Activated naive CD4-positive, alpha-beta T cell treated with anti-CD3 and anti-CD28 coated beads, Interleukin-2, amount 50 U/mL, for 16 hours (primary cell): ENCODE data around the gene CLEC20A.

Experiments
- DNase-seq: peaks from one replicate; pipeline ENCODE4 v3.0.0-alpha.2; 2020

CLEC20A gene

DNA sequence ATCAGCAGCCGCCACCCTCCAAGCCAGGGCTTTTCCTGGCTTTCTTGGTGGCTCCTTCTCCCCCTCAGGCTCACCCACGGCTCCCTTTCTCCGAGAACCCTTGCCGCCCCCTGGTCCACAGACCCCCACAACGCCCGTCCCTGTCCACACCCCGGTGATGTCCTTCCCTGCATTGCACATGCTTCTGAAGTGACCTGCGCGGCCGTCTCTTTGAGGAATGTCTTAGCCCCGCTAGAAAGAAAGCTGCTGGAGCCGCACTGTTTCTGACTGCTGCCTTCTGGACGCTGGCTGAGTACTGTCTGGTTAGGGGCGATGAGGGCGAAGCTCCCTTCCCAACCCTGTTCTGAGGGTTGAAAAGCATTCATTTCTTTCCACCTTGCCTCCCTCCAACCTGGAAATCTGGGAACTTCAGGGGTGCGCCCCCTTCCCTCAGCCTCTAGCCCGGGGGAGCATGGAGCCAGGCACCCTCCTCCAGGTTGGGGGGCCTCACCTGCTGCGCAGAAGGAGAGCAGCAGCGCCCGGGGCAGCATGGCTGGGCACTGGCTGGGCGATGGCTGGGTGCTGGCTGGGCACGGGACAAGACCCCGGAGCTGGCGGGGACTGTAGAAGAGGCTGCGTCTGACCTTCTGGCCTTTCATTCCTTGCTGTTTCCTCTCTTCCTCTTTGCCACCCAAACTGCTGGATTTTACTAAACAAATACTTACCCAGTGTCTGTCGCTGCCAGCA, at the start of gene CLEC20A:
Gene CLEC20A (minus strand): TSS at position 555 of the 726 bp plus-strand sequence. CDS start 25 bp downstream, at position 530.
- DNase-seq, result no peak

DNA sequence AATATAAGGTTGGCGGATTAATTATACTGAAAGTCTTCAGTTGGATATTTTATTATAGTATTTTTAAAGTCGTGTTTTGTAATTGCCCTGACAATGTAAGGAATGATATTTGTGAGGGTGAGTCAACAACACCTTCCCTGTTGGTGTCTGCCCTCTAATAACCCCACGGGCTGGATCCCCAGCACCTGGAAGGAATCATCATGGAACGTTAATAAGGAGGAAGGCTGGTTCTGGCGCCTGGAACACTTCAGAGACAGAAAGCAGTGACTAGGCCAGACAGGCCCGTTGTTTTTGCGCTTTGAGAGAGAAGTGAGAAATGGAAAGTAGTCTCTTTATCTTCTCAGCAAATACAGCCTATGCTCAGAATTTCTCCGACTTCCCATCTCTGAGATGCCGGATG, 47.8 kb upstream of the CLEC20A start:
- DNase-seq, result no peak

DNA sequence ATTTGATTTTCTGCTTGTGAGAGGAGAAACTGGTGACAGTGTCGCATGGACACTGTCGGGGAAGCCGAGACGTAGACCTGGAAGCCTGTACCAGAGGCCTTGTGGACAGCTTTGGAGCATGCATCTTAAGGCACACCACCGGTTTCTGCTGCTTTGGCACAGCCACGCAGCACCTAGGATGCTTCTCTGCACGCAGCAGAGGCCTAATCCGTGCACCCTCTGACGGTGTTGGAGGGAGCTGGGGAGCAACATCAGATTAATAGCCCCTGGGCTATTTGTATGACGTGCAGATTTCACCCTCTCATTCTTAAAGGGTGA, 46.5 kb upstream of the CLEC20A start:
- DNase-seq, result no peak

DNA sequence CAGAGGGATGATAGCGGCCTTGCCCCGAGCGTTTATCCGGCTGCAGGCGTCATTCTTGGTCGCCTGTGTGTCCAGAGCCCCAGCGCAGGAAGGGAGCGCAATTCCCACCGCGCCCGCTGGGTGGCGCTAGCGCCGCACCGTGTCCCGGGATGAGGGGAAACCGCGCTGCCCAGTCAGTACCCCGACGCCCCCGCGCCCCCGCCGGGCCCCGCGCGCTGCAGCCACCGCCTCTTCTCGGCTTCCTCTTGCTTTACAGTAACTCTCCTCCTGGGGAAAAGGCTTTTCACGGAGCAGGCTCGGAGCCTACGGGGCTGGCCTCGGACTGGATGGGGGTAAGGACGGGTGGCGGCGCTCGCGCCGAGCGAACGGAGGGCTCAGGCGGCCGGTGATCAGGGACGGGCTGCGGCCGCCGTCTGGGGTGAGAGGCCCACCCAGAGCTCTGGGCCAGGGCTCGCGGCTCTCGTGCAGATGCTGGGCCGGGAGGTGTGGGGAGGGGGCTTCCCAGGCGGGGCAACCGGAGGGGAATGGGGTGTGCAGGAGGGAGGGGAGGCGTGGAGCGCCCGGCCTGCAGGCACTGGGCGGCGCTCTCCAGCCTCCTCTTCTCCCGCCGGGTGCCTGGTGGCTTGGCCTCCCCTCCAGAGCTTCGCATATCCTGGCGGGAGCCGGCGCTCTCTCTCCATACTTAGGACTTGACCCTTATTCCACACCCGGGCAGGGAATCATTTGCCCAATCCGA, 46.0 kb upstream of the CLEC20A start:
- DNase-seq, result peak; percentile 85

DNA sequence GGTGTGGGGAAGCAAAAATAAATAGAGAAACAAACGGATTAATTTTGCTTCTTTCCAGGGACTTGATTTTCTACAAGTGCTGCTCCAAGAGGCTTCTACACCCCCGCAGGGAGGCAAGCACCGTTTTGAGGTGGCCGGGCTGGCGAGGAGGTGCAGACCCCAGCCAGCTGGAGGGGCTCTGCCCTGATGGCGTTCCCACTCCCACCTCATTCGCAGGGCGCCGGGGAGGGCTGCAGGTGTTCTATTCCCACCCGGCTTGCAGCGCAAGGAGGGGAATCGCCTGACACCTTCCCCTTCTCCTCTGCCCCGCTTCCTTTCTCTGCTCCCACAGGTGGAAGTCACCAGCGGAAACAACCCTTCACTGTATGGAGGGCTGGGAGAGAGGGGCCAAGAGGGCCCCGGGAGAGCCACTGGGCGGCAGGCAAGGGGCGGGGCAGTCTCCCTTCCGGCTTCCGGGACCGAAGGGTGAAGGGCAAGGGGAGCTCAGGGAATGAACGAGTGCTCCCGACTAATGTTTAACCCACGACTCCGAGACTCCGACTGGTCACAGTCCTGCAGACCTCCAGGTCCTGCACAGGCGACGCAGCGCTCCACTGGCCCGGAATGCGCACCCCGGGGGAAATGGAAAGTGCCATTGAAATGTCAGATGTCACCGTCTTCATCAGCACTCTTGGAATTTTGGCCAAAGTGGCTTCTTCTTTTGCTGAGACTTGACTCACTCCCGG, 45.2 kb upstream of the CLEC20A start:
- peak; percentile 40 for DNase-seq

DNA sequence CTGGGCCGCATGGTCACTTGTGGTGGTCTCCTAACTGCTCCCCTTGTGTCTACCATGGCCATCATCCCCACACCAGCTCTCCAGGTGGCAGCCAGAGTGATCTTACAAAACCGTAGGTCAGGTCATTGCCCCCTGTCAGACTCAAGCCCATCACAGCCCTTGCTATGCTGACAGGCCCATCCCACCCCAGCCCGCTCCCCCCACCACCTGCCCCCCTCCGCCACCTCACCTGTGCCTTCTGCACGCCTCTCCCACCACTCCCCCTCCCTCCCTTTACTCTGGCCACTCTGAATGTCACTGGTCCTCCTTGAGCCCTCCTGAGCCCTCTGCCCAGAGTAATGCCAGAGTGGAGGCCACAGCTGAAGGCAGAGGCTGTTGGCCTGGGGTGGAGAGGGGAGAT, 44.6 kb upstream of the CLEC20A start:
- DNase-seq, result no peak

DNA sequence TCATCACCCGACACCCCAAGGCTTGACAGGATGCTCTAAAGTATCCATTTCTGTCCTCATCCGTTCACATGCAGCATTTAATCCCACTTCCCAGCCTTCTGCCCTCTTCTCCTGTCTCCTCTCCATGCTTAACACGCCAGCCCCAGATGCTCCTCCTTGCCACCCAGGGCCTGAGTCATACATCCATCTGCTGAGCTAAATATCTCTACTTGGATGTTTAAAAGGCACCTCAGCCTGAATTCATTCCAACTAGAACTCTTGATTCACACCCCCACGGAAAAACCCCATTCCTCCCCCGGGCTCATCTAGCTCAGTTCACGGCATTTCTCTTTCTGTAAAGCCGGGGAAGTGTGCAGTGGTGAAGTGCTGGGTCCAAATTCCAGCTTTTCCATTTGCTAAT, 43.9 kb upstream of the CLEC20A start:
- DNase-seq, result no peak

DNA sequence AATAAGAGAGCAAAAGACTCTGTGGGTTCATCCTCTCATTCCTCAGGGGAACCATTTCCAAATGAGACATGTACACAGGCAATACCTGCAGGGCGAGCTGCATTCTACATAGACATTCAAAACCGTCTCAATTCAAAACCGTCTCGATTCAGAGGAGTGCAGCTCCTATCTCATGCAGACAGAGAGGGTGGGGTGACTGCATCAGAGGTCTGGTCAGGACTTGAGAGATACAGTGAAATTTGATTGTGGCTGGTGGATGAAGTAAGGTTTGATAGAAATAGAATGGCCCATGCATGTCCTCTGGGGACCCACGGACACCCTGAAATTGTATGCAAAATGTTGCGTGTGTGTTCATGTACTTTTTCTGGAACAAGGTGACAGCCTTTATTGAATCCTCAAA, 43.4 kb upstream of the CLEC20A start:
- DNase-seq, result no peak

DNA sequence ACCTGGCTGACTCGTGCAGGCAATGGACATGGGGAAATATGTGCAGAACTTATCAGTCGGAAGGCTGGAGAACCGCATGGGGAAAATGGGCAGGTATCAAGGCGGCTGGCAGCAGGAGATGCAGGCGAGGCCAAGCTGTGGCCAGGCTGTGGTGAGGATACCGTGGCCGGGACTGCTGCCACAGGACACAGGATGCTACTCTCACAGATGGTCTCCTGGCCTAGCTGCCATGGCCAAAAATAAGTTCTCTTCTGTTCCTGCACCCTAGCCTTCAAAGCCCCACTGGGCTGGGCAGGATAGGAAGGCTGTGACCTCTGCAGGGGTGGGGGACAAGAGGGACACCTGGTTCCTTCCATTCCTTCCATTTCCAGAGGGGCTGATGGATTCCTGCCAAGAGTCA, 42.5 kb upstream of the CLEC20A start:
- no peak for DNase-seq

DNA sequence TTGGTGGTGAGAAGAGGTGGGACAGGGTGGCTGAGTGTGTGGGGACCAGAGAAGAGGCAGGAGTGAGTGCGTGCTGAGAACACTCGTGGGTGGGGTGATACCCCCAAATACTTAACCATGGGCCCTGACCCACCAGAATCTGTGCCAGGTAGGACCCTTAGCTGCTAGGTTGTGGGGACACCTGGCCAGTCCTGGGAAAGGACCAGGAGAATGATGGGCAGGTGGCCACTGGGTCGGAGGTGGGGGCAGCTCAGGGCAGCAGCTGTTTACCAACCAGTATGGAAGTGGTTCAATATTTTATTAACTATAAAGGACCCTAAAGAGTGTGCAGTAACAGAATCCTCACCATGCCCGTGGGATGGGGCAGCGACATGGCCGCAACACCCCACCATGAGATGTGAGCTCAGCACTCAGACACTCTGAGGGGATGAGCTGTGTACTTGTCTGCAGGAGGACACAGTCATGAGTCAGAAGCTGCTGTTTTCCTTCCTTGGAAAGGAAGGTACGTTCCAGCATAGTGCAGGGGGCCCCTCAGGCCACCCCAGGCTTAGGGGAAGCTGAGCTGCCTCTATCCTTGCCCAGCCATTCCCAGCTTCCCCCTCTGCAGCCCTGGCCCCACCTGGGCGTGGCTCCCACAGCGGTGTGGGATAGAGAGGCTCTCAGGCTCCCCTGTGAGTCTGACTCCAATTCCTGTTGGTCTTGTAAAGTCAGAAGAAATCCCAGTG, 41.6 kb upstream of the CLEC20A start:
- no peak for DNase-seq

DNA sequence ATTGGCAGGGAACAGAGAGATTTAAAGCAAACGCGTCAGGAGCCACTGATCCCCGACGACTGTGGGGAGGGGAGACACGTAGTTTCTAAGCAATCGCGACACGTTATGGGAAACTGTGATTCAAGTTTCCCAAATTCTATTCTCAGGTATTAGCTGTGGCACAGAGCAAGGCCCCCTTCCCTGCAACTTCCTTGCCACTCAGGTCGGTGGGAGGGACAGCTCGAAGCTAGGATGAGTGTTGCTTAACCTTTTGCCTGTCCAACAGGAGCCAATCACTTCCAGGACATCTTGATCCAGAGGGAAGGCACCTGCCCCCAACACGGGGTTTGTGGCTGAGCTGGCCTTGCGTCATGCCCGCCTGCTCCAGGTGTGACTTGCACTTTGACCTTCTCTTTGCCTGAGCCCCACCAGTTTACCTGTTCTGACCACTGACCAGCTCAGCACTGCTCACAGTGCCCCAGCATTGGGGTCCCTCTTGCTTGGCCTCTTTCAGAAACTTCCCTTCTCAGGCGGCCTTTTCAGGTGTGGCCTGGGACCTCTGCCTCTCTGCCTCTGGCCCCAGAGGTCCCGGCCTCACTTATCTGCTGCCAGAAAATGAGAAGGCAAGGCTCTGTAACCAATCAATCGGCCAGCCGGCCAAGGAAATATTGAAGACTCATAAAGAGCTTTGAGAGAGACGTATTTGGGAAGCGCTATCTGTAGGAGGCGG, 40.8 kb upstream of the CLEC20A start:
- no peak for DNase-seq

DNA sequence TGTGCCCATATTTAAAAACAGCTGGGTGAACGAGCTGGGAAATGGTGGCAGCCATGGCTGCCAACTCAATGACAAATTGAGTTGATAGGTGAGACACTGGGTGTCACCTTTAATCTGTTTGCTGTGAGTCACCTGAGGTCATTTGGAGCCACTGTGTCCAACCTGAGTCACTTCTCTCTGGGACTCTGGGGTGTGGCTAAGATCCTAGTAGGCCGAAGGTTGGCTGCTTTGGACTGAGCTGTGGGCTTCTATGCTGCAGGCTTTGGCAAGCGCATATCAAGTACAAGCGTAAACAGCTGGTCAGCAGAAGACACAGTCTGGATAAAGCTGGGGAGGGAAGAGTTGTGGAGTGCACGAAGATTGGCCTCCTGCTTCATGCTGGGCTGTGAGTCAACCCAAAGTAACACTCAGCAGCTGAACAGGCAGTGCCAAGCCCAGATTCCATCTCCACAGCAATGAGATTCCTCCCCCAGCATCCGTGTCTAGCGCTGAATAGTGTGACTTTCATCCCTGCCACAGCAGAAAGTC, 40.1 kb upstream of the CLEC20A start:
- no peak for DNase-seq

DNA sequence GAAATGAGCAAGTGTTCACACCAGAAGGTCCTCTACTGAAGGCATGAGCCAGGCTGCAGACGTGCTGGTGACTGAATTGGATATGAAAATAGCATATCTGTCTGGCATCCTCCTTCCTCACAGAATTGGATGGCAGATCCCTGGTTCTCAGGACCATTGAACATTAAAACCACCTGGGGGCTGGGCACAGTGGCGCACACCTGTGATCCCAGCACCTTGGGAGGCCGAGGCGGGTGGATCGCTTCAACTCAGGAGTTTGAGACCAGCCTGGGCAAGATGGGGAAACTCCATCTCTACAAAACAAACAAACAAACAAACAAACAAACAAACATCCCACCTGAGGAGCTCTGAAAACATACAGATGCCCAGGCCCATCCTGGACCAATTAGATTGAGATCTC, 39.6 kb upstream of the CLEC20A start:
- no peak for DNase-seq

DNA sequence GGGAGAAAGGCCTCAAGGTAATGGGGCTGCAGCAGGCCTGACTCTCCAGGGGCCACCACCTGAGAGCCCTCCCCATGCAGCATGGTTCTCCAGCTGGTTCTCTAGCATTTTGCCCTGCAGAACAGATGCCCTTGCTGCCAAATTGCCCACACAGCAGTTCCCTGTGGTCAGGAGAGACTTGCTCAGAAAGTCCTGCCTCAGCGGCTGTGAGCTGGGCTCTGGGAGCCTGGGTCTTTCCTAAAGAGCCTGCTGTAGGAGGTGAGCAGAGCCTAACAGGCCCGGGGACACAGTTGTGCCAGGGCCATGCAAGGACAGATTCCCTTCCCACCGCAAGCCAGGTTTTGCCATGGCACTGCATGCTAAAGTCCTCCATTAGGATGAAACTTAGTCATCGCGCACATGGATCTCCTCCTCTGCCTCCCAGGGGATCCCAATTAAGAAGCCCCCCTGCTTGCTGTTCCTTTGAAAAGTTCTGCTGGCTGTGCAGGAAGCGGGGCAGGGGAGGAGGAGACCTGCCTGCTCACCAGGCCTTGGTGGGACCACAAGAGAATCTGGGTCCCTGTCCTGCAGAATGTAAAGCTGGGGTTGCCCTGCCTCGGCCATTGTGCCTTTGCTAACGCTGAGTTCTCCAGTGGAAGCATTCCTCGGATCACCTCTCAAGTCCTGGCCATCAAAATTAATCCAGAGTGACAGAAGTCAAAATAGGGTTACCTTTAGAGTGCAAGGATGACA, 37.5 kb upstream of the CLEC20A start:
- no peak for DNase-seq

DNA sequence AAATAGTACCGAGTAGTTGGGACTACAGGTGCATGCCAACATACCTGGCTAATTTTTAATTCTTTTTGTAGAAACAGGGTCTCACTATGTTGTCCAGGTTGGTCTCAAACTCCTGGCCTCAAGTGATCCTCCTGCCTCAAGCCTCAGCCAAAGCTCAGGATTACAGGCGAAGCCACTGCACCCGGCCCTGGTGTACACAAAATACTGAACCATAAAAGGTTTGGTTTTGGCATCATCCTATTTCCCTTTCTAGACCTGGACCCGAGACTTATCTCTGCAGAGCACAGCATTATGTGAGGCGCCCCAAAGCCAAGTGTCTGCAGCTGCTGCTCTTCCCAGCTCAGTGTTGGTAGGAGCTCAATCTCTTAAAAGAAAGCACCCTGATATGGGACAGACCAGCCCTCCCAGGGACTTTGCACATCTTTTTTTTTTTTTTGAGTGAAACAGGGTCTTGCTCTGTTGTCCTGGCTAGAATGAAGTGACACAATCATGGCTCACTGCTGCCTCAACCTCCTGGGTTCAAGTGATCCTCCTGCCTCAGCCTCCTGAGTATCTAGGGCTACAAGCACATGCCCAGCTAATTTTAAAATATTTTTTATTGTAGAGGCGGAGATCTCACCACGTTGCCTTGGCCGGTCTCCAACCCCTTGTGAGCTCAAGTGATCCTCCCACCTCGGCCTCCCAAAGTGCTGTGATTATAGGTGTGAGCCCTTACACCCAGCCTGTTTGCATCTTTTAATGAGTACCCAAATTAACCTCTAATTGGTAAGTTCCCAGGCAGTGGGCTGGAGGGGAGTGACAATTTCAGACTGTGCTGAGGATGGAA, 36.6 kb upstream of the CLEC20A start:
- DNase-seq, result no peak

DNA sequence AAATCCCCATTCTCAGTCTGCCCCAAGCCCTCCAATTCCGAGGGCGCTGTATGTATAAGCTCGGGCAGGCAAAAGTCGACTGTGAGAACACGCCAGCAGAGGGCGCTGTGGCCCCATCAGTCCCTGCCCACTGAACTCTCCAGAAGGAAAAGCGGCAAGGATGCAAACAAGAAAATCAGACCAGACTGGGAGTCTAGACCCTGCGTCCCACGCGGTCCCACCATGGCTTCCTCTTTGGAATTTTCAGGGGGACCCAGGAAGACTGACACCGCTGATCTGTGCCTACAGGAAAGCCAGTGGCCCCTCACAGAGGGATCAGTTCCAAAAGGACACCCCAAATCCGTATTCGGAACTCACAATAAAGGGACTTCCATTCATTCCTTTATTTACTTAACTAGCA, 35.6 kb upstream of the CLEC20A start:
- peak; percentile 75 for DNase-seq

DNA sequence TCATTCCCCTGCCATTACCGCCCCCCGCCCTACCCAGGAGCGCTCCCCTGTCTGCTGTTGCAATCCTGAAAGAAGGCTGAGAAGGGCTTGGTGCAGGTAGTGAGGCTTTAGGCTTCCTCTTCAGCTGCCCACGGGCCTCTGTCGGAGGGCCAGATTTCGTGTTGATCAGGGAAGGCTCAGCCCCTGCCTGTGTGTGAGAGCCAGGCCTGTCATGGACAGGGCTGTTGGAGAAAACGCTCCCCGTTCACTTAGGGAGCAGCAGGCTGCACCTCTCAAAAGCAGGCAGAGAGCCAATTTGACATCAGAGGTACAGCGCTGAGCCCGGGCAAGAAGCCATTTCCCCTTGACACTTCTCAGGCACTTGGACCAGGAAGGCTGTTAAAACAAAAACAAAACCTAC, 35.1 kb upstream of the CLEC20A start:
- DNase-seq, result no peak

DNA sequence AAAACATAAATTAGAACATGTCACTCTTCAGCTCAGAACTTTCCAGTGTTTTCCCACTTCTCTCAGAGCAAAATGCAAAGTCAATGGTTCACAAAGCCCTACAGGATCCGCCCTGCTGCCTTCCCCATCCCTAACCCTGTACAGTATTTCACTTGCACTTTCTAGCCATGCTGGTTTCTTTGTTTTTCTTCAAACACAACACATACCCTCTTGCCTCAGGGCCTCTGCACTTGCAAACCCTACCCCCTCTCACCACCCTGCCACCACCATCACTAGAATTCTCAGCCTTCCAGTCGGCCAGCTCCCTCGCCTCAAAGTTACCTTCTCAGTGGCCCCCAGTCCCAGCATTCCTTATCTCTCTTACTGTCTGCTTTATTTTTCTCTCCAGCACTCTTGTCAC, 33.7 kb upstream of the CLEC20A start:
- DNase-seq, result no peak

DNA sequence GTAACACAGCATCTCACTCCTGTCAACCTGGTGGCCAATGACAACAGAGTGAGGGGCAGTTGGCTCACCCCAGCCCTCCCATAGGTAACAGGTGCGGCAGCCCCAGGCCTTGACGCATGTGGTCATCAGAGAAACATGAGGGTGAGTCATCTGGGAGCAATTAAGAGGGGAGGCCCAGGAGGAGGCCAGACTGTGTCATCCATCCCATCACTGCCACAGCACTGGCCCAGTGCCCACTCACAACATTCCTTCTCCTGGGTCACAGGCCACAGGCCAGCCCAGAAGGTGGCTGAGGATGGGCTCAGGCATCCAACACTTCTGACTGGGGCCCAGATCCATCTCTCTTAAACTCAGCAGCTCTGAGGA, 33.3 kb upstream of the CLEC20A start:
- no peak for DNase-seq

DNA sequence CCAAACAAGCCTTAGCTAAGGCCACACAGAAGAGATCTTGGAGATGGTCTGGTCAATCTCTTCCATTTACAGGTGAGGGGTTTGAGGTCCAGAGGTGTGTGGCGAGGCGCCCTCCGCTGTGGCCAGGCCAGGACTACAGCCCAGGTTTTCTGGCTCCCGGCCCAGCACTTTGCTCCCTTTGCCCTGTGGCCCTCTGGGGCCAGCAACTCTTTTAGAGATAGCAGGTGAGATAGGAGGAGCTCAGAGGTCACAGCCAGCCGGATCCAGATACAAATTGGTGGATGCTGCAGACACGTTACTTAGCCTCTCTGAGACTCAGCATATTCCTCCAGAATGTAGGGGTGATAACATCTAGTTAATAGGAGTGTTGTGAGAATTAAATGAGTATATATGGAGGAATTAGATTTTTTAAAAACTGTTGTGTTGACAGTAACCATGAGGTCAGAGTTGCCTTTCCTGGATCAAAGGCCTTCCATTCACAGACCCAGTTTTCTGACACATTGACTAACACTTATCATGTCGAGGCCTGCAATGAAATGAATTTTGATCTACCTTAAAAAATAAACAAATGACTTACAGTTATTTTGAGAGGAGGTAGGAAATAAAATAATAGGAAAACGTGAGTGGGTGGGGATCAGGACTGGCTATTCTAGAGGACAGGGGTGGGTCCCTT, 32.7 kb upstream of the CLEC20A start:
- no peak for DNase-seq
